Measurements from ENCODE around the gene CHD6. TPM values are rescaled to one million over a fixed set of nuclear protein-coding genes. Genes with fewer than 3 reads are reported as not detected.

The CHD6 gene
- total and polyA plus RNA-seq, 2 of the 13 experiments (the other 11 are each of a cell fraction or from before 2014, with no cell fraction given), result 14.4 to 52.0 TPM

- no peak for TF ChIP-seq DDIT3 (CRISPR knock-in tag; IDR thresholded peaks at IDR 0.05)
- TF ChIP-seq HHEX (CRISPR knock-in tag; IDR thresholded peaks at IDR 0.05), result 0 out of 2 replicates have a peak, but pooled peaks have one; percentile 15
- TF ChIP-seq SIN3B (IDR thresholded peaks at IDR 0.05; ENCODE audit: low read length), result no peak
- TF ChIP-seq KDM5B (CRISPR knock-in tag; IDR thresholded peaks at IDR 0.05; ENCODE audit: borderline replicate concordance), result no peak
- TF ChIP-seq, protein P1, sequence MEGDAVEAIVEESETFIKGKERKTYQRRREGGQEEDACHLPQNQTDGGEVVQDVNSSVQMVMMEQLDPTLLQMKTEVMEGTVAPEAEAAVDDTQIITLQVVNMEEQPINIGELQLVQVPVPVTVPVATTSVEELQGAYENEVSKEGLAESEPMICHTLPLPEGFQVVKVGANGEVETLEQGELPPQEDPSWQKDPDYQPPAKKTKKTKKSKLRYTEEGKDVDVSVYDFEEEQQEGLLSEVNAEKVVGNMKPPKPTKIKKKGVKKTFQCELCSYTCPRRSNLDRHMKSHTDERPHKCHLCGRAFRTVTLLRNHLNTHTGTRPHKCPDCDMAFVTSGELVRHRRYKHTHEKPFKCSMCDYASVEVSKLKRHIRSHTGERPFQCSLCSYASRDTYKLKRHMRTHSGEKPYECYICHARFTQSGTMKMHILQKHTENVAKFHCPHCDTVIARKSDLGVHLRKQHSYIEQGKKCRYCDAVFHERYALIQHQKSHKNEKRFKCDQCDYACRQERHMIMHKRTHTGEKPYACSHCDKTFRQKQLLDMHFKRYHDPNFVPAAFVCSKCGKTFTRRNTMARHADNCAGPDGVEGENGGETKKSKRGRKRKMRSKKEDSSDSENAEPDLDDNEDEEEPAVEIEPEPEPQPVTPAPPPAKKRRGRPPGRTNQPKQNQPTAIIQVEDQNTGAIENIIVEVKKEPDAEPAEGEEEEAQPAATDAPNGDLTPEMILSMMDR (CRISPR knock-in tag; IDR thresholded peaks at IDR 0.05), result no peak
- TF ChIP-seq, protein P2, sequence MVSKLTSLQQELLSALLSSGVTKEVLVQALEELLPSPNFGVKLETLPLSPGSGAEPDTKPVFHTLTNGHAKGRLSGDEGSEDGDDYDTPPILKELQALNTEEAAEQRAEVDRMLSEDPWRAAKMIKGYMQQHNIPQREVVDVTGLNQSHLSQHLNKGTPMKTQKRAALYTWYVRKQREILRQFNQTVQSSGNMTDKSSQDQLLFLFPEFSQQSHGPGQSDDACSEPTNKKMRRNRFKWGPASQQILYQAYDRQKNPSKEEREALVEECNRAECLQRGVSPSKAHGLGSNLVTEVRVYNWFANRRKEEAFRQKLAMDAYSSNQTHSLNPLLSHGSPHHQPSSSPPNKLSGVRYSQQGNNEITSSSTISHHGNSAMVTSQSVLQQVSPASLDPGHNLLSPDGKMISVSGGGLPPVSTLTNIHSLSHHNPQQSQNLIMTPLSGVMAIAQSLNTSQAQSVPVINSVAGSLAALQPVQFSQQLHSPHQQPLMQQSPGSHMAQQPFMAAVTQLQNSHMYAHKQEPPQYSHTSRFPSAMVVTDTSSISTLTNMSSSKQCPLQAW (CRISPR knock-in tag; IDR thresholded peaks at IDR 0.05), result no peak
- TF ChIP-seq SOX5 (CRISPR knock-in tag; IDR thresholded peaks at IDR 0.05; ENCODE audit: borderline replicate concordance), result peak; percentile 63
- TF ChIP-seq ZNF773 (CRISPR knock-in tag; IDR thresholded peaks at IDR 0.05; ENCODE audit: borderline replicate concordance), result no peak
- TF ChIP-seq MTA1 (CRISPR knock-in tag; IDR thresholded peaks at IDR 0.05; ENCODE audit: borderline replicate concordance), result no peak
- peak; percentile 64; the same call in 1 of the 2 replicates for TF ChIP-seq HMG20A (CRISPR knock-in tag; IDR thresholded peaks at IDR 0.05; ENCODE audit: borderline replicate concordance)
- no peak for TF ChIP-seq MLLT10 (CRISPR knock-in tag; IDR thresholded peaks at IDR 0.05)
- TF ChIP-seq MXD3 (CRISPR knock-in tag; IDR thresholded peaks at IDR 0.05), result no peak
- TF ChIP-seq ESRRA (CRISPR knock-in tag; IDR thresholded peaks at IDR 0.05; ENCODE audit: low read depth), result no peak
- no peak for TF ChIP-seq NR2C2 (CRISPR knock-in tag; IDR thresholded peaks at IDR 0.05; ENCODE audit: borderline replicate concordance)
- TF ChIP-seq MAFF (IDR thresholded peaks at IDR 0.05; ENCODE audit: low read depth, low read length), result peak; percentile 81
- TF ChIP-seq ZNF143 (CRISPR knock-in tag; IDR thresholded peaks at IDR 0.05), result peak; percentile 76
- TF ChIP-seq BCL6 (CRISPR knock-in tag; IDR thresholded peaks at IDR 0.05), result no peak
- no peak for TF ChIP-seq GTF2F1 (IDR thresholded peaks at IDR 0.05; ENCODE audit: low read length)
- no peak for TF ChIP-seq ZBTB20 (CRISPR knock-in tag; IDR thresholded peaks at IDR 0.05; ENCODE audit: borderline replicate concordance, low read depth)
- TF ChIP-seq POLR2AphosphoS5 (IDR thresholded peaks at IDR 0.05; ENCODE audit: low read depth, low read length), result no peak
- no peak for TF ChIP-seq TOPORS (CRISPR knock-in tag; IDR thresholded peaks at IDR 0.05)
- TF ChIP-seq SRY (CRISPR knock-in tag; IDR thresholded peaks at IDR 0.05), result no peak
- TF ChIP-seq ZNF746 (CRISPR knock-in tag; IDR thresholded peaks at IDR 0.05), result no peak
- TF ChIP-seq ZNF605 (CRISPR knock-in tag; IDR thresholded peaks at IDR 0.05), result no peak
- TF ChIP-seq ZNF589 (CRISPR knock-in tag; conservative IDR thresholded peaks at IDR 0.05), result no peak
- no peak for TF ChIP-seq SRSF9 (IDR thresholded peaks at IDR 0.05; ENCODE audit: borderline replicate concordance, insufficient read depth, low read depth, low read length, poor library complexity, severe bottlenecking)
- no peak for TF ChIP-seq CERS6 (CRISPR knock-in tag; IDR thresholded peaks at IDR 0.05)
Observed at GRCh38 chr20:41428285-41428684, 189.9 kb downstream of the CHD6 start (continued).

Measured in HepG2 (cell line).